GM20000 (cell line): ENCODE data around the gene INAFM2.

Experiments used
- DNase-seq: peaks from one replicate; pipeline ENCODE4 v3.0.0; 2012; ENCODE audit warnings: low spot score
- TF ChIP-seq, protein P1 (sequence below): IDR thresholded peaks from 2 replicates; pipeline ENCODE4 v1.5.1; 2012; ENCODE audit warnings: mild to moderate bottlenecking, control low read depth; ENCODE audit errors: extremely low read depth, missing control alignments

Gene INAFM2

DNA sequence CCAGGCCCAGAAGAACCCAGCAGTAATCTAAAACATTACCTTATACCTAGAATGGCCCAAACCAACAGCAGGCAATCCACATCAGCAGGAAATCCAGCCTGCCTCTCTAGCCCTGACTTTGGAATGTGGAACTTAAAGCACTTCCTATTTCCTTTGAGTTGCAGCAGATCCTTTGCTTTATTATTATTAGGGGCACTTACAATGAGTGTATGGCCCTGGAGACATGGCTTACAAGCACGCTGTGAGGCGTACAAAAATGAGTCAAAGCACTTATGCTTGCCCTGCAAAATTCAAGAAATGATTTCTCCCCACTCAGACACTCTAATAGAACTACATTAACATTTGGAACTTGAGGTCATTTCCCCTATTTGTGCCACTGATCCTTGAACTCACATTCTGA, 49.5 kb downstream of the INAFM2 start:
- TF ChIP-seq, protein P1, sequence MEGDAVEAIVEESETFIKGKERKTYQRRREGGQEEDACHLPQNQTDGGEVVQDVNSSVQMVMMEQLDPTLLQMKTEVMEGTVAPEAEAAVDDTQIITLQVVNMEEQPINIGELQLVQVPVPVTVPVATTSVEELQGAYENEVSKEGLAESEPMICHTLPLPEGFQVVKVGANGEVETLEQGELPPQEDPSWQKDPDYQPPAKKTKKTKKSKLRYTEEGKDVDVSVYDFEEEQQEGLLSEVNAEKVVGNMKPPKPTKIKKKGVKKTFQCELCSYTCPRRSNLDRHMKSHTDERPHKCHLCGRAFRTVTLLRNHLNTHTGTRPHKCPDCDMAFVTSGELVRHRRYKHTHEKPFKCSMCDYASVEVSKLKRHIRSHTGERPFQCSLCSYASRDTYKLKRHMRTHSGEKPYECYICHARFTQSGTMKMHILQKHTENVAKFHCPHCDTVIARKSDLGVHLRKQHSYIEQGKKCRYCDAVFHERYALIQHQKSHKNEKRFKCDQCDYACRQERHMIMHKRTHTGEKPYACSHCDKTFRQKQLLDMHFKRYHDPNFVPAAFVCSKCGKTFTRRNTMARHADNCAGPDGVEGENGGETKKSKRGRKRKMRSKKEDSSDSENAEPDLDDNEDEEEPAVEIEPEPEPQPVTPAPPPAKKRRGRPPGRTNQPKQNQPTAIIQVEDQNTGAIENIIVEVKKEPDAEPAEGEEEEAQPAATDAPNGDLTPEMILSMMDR: no peak
- no peak for DNase-seq
